ENCODE results near the gene SELENOM. TPM values are rescaled to one million over a fixed set of nuclear protein-coding genes. Genes with fewer than 3 reads are reported as not detected.

Gene SELENOM
- total RNA-seq, 1 donor from 2014 or later: 35.0 TPM

GRCh38 chr22:31130873-31131272, 23.5 kb upstream of the SELENOM start:
- Histone ChIP-seq H3K36me3 (ENCODE audit: control insufficient read depth, insufficient read depth, low read length) (no peaks in the 10 kb centered on the region), H3K27me3 (ENCODE audit: control insufficient read depth, insufficient read depth, low read length) (no peaks in the 10 kb centered on the region), H3K4me3 (ENCODE audit: low read depth, low read length) (no peak overlapping the region)
- no peak for DNase-seq (ENCODE audit: low read depth)
- TF ChIP-seq CTCF (IDR thresholded peaks at IDR 0.05; ENCODE audit: insufficient read depth, low read length, severe bottlenecking): no peak
- no peak for FAIRE-seq

- Histone ChIP-seq H3K27me3 (ENCODE audit: control insufficient read depth, insufficient read depth, low read length) (peaks cover 10% of the 10 kb centered on the region), H3K36me3 (ENCODE audit: control insufficient read depth, insufficient read depth, low read length) (no peaks in the 10 kb centered on the region), H3K4me3 (ENCODE audit: low read depth, low read length) (no peak overlapping the region)
- no peak for FAIRE-seq
- TF ChIP-seq CTCF (IDR thresholded peaks at IDR 0.05; ENCODE audit: insufficient read depth, low read length, severe bottlenecking): no peak
- no peak for DNase-seq (ENCODE audit: low read depth)
Measured at GRCh38 chr22:31128156-31128555, 20.8 kb upstream of the SELENOM start.

- Histone ChIP-seq H3K27me3 (ENCODE audit: control insufficient read depth, insufficient read depth, low read length) (peaks cover 11% of the 10 kb centered on the region), H3K4me3 (ENCODE audit: low read depth, low read length) (no peak overlapping the region), H3K36me3 (ENCODE audit: control insufficient read depth, insufficient read depth, low read length) (no peaks in the 10 kb centered on the region)
- no peak for TF ChIP-seq CTCF (IDR thresholded peaks at IDR 0.05; ENCODE audit: insufficient read depth, low read length, severe bottlenecking)
- FAIRE-seq (no peak), DNase-seq (ENCODE audit: low read depth) (no peak)
Measured at GRCh38 chr22:31127181-31127772, 19.9 kb upstream of the SELENOM start.

- H3K36me3 ChIP-seq (ENCODE audit: control insufficient read depth, insufficient read depth, low read length): no peaks in the 10 kb centered on the region
Measured at GRCh38 chr22:31126869-31127175, 19.5 kb upstream of the SELENOM start.

GRCh38 chr22:31126128-31126868, 18.9 kb upstream of the SELENOM start:
- FAIRE-seq: no peak
- peaks cover 11% of the 10 kb centered on the region for H3K27me3 ChIP-seq (ENCODE audit: control insufficient read depth, insufficient read depth, low read length)
- H3K4me3 ChIP-seq (ENCODE audit: low read depth, low read length): no peak overlapping the region
- no peak for DNase-seq (ENCODE audit: low read depth)
- no peak for TF ChIP-seq CTCF (IDR thresholded peaks at IDR 0.05; ENCODE audit: insufficient read depth, low read length, severe bottlenecking)
- H3K36me3 ChIP-seq (ENCODE audit: control insufficient read depth, insufficient read depth, low read length): no peaks in the 10 kb centered on the region

More at GRCh38 chr22:31126869-31127175, 19.5 kb upstream of the SELENOM start:
- peaks cover 11% of the 10 kb centered on the region for H3K27me3 ChIP-seq (ENCODE audit: control insufficient read depth, insufficient read depth, low read length)
- FAIRE-seq (no peak), DNase-seq (ENCODE audit: low read depth) (no peak)
- no peak for TF ChIP-seq CTCF (IDR thresholded peaks at IDR 0.05; ENCODE audit: insufficient read depth, low read length, severe bottlenecking)
- no peak overlapping the region for H3K4me3 ChIP-seq (ENCODE audit: low read depth, low read length)

Data from bronchial epithelial cell (primary cell).